Pancreas (tissue), 10 donors: ENCODE data around the gene FAM76A. TPM values are rescaled to one million over a fixed set of nuclear protein-coding genes. Genes with fewer than 3 reads are reported as not detected.

Source experiments
- ATAC-seq, 4 donors: fragments of 200-7000 bp; cut with Tn5 transposase; one replicate each; pipeline versions ENCODE4 v1.8.0 to v1.9.1; 2020; ENCODE audit warnings: mild to moderate bottlenecking in 4 of 4, moderate library complexity in 4 of 4
- DNase-seq, 6 donors: peaks; one replicate each; pipeline ENCODE4 v3.0.0-alpha.2; 2020
- FAIRE-seq: peaks from 2 replicates; lab custom pipeline; 2012; peaks lifted over from hg19 to GRCh38; lab: Jason Lieb, UNC
- H3K27ac ChIP-seq, 4 donors: fragments of 200-600 bp; sonication (generic); 1 replicate in 3 of 4; 2 replicates in 1 of 4; pipeline versions ENCODE4 v1.5.0 to v1.8.0; 2020
- H3K27me3 ChIP-seq, 4 donors: fragments of 200-600 bp; one replicate each; pipeline ENCODE4 v1.8.0; 2021
- H3K36me3 ChIP-seq, 3 donors: fragments of 200-600 bp; sonication (generic) in 1 of 3; one replicate each; pipeline versions ENCODE4 v1.5.0 to v1.8.0; 2020 to 2021
- H3K4me1 ChIP-seq, 3 donors: fragments of 200-600 bp; one replicate each; pipeline ENCODE4 v1.8.0; 2021
- H3K4me3 ChIP-seq, 4 donors: fragments of 200-600 bp; sonication (generic) in 2 of 4; one replicate each; pipeline versions ENCODE4 v1.5.0 to v1.8.0; 2020 to 2021
- H3K9me3 ChIP-seq, 4 donors: fragments of 200-600 bp; one replicate each; pipeline ENCODE4 v1.8.0; 2021
- WGBS, 2 donors: extraction: QIAGEN DNeasy Blood & Tissue Kit; methylation state at CpG; one replicate each; pipeline ENCODE4 v1.1.7; 2013; 5-methylcytosine and 5-hydroxymethylcytosine counted together
- intact Hi-C, 3 donors: fragments of 100-400 bp; cut with DNase I; formaldehyde crosslinking; loops; one replicate each; pipeline versions ENCODE4 v1.11.1 to v1.14.2; 2022
- polyA plus RNA-seq, 2 donors: library from polyadenylated mRNA; stranded (reverse); fragments of 200-250 nt; gene quantifications; one replicate each; pipeline ENCODE4 v1.2.3, GENCODE V29; 2013
- total RNA-seq, 6 donors: library from RNA; stranded (reverse); fragmentation: NEBNext Ultra II Directional in 4 of 6; extraction: Animal tissue kit (Norgen Biotek cat#: 25700) in 4 of 6; gene quantifications; one replicate each; pipeline versions ENCODE4 v1.2.1 to v1.2.4, GENCODE V29; 2021 to 2023
- TF ChIP-seq, protein P1 (sequence below), 4 donors: fragments of 200-600 bp; sonication (generic) in 3 of 4; IDR thresholded peaks; one replicate each; pipeline versions ENCODE4 v1.5.0 to v1.8.0; 2021; ENCODE audit warnings: antibody characterized with exemption in 4 of 4
- donor health status: healthy with polysubstance abuse.
- donor health status: DM: no; HTN: no; CAD: no; lungs with moderate emphysema.
- donor health status: DM: no; HTN: no; CAD: no.
- donor health status: control.
- donor health status: control.
- donor health status: Bipolar disorder and iron deficiency.
- donor health status: DM: yes; HTN: yes; CAD: no.
- donor health status: DM: no; HTN: no; CAD: no.
- donor health status: DM: no; HTN: no; CAD: no.
- donor health status: DM: yes; HTN: yes; CAD: no.

FAM76A gene
- total and polyA plus RNA-seq, 8 donors: 4.3 to 8.7 (median 6.3) TPM

DNA sequence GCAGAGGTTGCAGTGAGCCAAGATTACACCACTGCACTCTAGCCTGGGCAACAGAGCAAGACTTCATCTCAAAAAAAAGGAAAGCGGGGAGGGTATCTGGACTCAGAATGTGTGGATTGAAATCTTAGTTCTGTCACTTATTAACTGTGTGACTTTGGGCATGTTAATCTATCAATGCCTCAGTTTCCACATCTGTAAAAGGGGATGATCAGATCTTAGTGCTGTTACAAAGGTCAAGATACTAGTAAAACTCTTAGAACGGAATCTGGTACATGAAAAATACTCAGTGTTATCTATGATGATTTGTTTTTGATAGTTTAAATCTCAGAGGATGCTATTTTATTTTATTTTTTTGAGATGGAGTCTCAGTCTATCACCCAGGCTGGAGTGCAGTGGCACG, 10.5 kb downstream of the FAM76A start:
- intact Hi-C loops: no loop called here
- H3K4me1 ChIP-seq: no peaks in the 10 kb centered on the region
- DNase-seq (no peak), ATAC-seq (no peak), FAIRE-seq (no peak)
- peaks cover 0 to 35% (median 5%) of the 10 kb centered on the region in 3 donors for H3K36me3 ChIP-seq
- H3K27me3 ChIP-seq: no peaks in the 10 kb centered on the region
- no peak overlapping the region for H3K27ac ChIP-seq
- WGBS, 2 donors: 94 to 98% methylated on average over 3 of the region's 3 CpGs
- no peaks in the 10 kb centered on the region for H3K9me3 ChIP-seq
- H3K4me3 ChIP-seq: no peak overlapping the region
- TF ChIP-seq, protein P1, sequence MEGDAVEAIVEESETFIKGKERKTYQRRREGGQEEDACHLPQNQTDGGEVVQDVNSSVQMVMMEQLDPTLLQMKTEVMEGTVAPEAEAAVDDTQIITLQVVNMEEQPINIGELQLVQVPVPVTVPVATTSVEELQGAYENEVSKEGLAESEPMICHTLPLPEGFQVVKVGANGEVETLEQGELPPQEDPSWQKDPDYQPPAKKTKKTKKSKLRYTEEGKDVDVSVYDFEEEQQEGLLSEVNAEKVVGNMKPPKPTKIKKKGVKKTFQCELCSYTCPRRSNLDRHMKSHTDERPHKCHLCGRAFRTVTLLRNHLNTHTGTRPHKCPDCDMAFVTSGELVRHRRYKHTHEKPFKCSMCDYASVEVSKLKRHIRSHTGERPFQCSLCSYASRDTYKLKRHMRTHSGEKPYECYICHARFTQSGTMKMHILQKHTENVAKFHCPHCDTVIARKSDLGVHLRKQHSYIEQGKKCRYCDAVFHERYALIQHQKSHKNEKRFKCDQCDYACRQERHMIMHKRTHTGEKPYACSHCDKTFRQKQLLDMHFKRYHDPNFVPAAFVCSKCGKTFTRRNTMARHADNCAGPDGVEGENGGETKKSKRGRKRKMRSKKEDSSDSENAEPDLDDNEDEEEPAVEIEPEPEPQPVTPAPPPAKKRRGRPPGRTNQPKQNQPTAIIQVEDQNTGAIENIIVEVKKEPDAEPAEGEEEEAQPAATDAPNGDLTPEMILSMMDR (IDR thresholded peaks at IDR 0.05): no peak

DNA sequence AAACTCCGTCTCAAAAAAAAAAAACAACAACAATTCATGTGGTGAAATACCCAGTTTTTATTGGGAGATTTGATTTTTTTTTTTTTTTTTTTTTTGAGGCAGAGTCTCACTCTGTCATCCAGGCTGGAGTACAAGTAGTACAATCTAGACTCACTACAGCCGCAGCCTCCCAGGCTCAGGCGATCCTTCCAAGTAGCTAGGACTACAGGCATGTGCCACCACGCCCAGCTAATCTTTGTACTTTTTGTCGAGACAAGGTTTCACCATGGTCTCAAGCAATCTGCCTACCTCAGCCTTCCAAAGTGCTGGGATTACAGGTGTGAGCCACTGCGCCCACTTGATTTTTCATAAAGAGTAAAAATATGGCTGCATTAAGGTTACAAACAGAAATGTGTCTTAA, 15.4 kb downstream of the FAM76A start:
- no peak for DNase-seq
- no peak for ATAC-seq
- intact Hi-C loops: no loop called here
- Histone ChIP-seq H3K27me3 (no peaks in the 10 kb centered on the region), H3K4me1 (no peaks in the 10 kb centered on the region), H3K4me3 (no peak overlapping the region), H3K36me3 (peaks cover 0 to 11% (median 5%) of the 10 kb centered on the region in 3 donors), H3K9me3 (no peaks in the 10 kb centered on the region), H3K27ac (no peak overlapping the region)
- WGBS, 2 donors: 96 to 97% methylated on average over 6 of the region's 6 CpGs
- FAIRE-seq: no peak
- TF ChIP-seq, protein P1 (IDR thresholded peaks at IDR 0.05): no peak

DNA sequence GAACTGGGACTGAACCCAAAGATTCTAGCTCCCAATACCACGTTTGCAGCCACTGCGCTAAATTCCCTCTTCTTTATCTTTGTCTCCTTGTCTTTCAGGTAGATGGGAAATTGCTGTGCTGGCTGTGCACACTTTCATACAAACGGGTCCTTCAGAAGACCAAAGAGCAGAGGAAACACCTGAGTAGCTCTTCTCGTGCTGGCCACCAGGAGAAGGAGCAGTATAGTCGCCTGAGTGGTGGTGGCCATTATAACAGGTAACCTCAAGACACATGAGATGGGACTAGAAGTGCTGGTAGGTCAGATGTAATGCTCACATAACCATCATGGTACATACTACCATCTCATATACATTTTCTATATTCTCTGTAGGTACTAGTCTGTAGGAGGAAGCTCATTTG, 18.8 kb downstream of the FAM76A start:
- FAIRE-seq: no peak
- 76 to 82% methylated on average over 5 of the region's 5 CpGs for WGBS, 2 donors

DNA sequence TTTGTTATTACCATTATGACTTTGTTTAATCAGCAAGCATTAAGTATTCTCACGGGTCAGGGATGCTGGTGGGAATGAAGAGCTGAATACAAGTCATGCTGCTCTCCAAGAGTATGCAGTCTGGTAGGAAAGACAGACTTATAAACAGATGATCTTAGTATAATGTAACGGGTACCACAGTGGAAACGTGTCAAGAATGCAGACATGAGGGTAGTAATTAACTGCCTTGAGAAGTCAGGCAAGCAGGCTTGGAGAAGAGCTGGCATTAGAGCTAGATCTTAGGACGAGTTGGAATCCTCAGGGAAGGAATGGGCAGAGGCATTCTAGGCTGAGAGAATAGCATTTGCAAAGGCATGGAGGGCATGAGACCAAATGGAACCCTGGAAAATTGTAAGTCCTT, 19.7 kb downstream of the FAM76A start:
- TF ChIP-seq, protein P1 (IDR thresholded peaks at IDR 0.05): no peak
- Histone ChIP-seq H3K27ac (no peak overlapping the region), H3K9me3 (no peaks in the 10 kb centered on the region), H3K4me3 (no peak overlapping the region), H3K36me3 (peaks cover 0 to 28% (median 5%) of the 10 kb centered on the region in 3 donors), H3K4me1 (no peaks in the 10 kb centered on the region), H3K27me3 (no peaks in the 10 kb centered on the region)
- intact Hi-C loops: no loop called here
- 85 to 90% methylated on average over 4 of the region's 4 CpGs for WGBS, 2 donors
- ATAC-seq: no peak
- no peak for FAIRE-seq
- no peak for DNase-seq

More for the DNA sequence above, 18.8 kb downstream of the FAM76A start:
- ATAC-seq: no peak
- Histone ChIP-seq H3K27me3 (no peaks in the 10 kb centered on the region), H3K9me3 (no peaks in the 10 kb centered on the region), H3K4me1 (no peaks in the 10 kb centered on the region), H3K27ac (no peak overlapping the region), H3K36me3 (peaks cover 0 to 19% (median 5%) of the 10 kb centered on the region in 3 donors), H3K4me3 (no peak overlapping the region)
- TF ChIP-seq, protein P1 (IDR thresholded peaks at IDR 0.05): no peak
- no peak for DNase-seq
- intact Hi-C loops: no loop called here

DNA sequence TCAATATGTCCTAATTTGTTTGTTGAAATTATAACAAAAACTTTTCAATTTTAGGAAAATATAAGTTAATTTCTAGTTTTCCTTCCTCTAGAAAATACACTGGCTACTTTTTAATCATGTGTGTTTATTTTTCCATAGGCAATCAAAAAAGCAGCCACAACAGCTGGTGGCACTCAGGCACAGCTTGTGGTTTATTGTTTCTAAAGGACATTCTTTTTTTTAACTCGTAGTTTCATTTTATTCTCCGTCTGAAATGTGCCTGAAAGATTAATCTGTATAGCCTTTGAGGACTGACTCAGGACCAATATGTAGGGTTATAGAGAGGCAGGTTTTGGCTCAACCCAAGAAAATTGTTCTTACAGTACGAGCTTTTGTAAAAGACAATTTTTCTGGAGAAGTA, 26.6 kb downstream of the FAM76A start:
- FAIRE-seq (no peak), DNase-seq (no peak), ATAC-seq (peak in 1 of 4 donors; percentile 44)
- TF ChIP-seq, protein P1 (IDR thresholded peaks at IDR 0.05): no peak
- Histone ChIP-seq H3K27me3 (no peaks in the 10 kb centered on the region), H3K9me3 (no peaks in the 10 kb centered on the region), H3K4me3 (no peak overlapping the region), H3K4me1 (no peaks in the 10 kb centered on the region), H3K36me3 (peaks cover 0 to 22% (median 0%) of the 10 kb centered on the region in 3 donors), H3K27ac (peak overlapping the region in 1 of 4 donors; percentile 30)
- intact Hi-C loops: no loop called here
- WGBS, 2 donors: 39 to 49% methylated on average over 3 of the region's 3 CpGs
